ENCODE measurements around the gene SF3B1.

GRCh38 chr2:197419438-197419837 lies 15.4 kb downstream of the SF3B1 start:
- no peak for TF ChIP-seq CTCF (conservative IDR thresholded peaks at IDR 0.05; ENCODE audit: low read length)
- no peak for TF ChIP-seq EZH2phosphoT487 (IDR thresholded peaks at IDR 0.05; ENCODE audit: borderline replicate concordance)
